Natural killer cell (primary cell): ENCODE measurements around the gene TICAM1. TPM values are rescaled to one million over a fixed set of nuclear protein-coding genes. Genes with fewer than 3 reads are reported as not detected.

Experiments used
- ATAC-seq, 3 donors: fragments of 150-1000 bp in 2 of 3; fragments of 200-7000 bp in 1 of 3; cut with Tn5 transposase; 1 replicate in 1 of 3; 2 replicates in 2 of 3; pipeline ENCODE4 v1.10.0; 2021; ENCODE audit warnings: mild to moderate bottlenecking in 2 of 3, moderate library complexity in 2 of 3
- DNase-seq, 2 donors: peaks; one replicate each; pipeline versions ENCODE4 v3.0.0 to v3.0.0-alpha.2; 2013 to 2021; ENCODE audit warnings: mixed read lengths in 1 of 2
- H3K27ac ChIP-seq: one replicate; pipeline ENCODE4 v1.5.1; 2013; ENCODE audit warnings: mild to moderate bottlenecking, low read length
- H3K27me3 ChIP-seq: one replicate; pipeline ENCODE4 v1.6.1; 2013; ENCODE audit warnings: low read length; ENCODE audit not compliant: control insufficient read depth, insufficient read depth
- H3K36me3 ChIP-seq: one replicate; pipeline ENCODE4 v1.6.1; 2013; ENCODE audit warnings: low read length; ENCODE audit not compliant: control insufficient read depth, insufficient read depth
- H3K4me1 ChIP-seq: one replicate; pipeline ENCODE4 v1.6.1; 2013; ENCODE audit warnings: low read length; ENCODE audit not compliant: control insufficient read depth, insufficient read depth
- H3K4me3 ChIP-seq: one replicate; pipeline ENCODE4 v1.5.1; 2013; ENCODE audit warnings: low read length
- H3K9me3 ChIP-seq: one replicate; pipeline ENCODE4 v1.6.1; 2013; ENCODE audit warnings: low read length; ENCODE audit not compliant: control insufficient read depth, insufficient read depth
- H3K27ac Mint-ChIP-seq, 2 donors: one replicate each; pipeline ENCODE4 v1.8.0; 2022; ENCODE audit warnings: mild to moderate bottlenecking in 2 of 2, mixed read lengths in 2 of 2, moderate library complexity in 1 of 2
- H3K27me3 Mint-ChIP-seq, 2 donors: one replicate each; pipeline ENCODE4 v1.8.0; 2022; ENCODE audit warnings: low read depth in 2 of 2, mixed read lengths in 2 of 2
- H3K36me3 Mint-ChIP-seq: one replicate; pipeline ENCODE4 v1.8.0; 2022; ENCODE audit warnings: mixed read lengths
- H3K4me1 Mint-ChIP-seq, 2 donors: one replicate each; pipeline ENCODE4 v1.8.0; 2022; ENCODE audit warnings: mixed read lengths in 2 of 2
- H3K4me3 Mint-ChIP-seq: one replicate; pipeline ENCODE4 v1.8.0; 2022; ENCODE audit warnings: mild to moderate bottlenecking, moderate library complexity, mixed read lengths
- H3K9me3 Mint-ChIP-seq, 2 donors: one replicate each; pipeline ENCODE4 v1.8.0; 2022; ENCODE audit warnings: mixed read lengths in 2 of 2
- WGBS: methylation state at CpG from one replicate; pipeline ENCODE4 v1.1.7; 2013; ENCODE audit warnings: missing lambda C conversion rate; ENCODE audit not compliant: insufficient coverage; 5-methylcytosine and 5-hydroxymethylcytosine counted together
- intact Hi-C: fragments of 100-400 bp; cut with micrococcal nuclease; formaldehyde crosslinking; loops from one replicate; pipeline ENCODE4 v1.14.2; 2022
- total RNA-seq, 4 donors: library from RNA; stranded (reverse); fragments of 120-200 nt in 1 of 4; gene quantifications; one replicate each; pipeline versions ENCODE4 v1.2.3 to v1.2.4, GENCODE V29; 2013 to 2022
- TF ChIP-seq, protein P1 (sequence below): fragments of 200-600 bp; IDR thresholded peaks from one replicate; pipeline ENCODE4 v1.8.0; 2022; ENCODE audit warnings: antibody characterized with exemption

TICAM1 gene
- total RNA-seq, 3 donors from 2014 or later (not counting 1 experiment from before 2014, with no cell fraction given), result 22.6 to 24.8 (median 22.7) TPM

- Histone ChIP-seq H3K4me1 (no peaks in the 10 kb centered on the region), H3K36me3 (peaks cover 8% of the 10 kb centered on the region), H3K27me3 (no peaks in the 10 kb centered on the region), H3K9me3 (no peaks in the 10 kb centered on the region), H3K4me3 (no peak overlapping the region), H3K27ac (no peak overlapping the region)
- Mint-ChIP-seq H3K4me3 (no peak overlapping the region), H3K27me3 (no peaks in the 10 kb centered on the region), H3K9me3 (no peaks in the 10 kb centered on the region), H3K36me3 (no peaks in the 10 kb centered on the region), H3K27ac (no peak overlapping the region), H3K4me1 (peaks cover 0 to 5% of the 10 kb centered on the region in 2 donors)
- 96% methylated on average over 6 of the region's 6 CpGs for WGBS
- TF ChIP-seq, protein P1, sequence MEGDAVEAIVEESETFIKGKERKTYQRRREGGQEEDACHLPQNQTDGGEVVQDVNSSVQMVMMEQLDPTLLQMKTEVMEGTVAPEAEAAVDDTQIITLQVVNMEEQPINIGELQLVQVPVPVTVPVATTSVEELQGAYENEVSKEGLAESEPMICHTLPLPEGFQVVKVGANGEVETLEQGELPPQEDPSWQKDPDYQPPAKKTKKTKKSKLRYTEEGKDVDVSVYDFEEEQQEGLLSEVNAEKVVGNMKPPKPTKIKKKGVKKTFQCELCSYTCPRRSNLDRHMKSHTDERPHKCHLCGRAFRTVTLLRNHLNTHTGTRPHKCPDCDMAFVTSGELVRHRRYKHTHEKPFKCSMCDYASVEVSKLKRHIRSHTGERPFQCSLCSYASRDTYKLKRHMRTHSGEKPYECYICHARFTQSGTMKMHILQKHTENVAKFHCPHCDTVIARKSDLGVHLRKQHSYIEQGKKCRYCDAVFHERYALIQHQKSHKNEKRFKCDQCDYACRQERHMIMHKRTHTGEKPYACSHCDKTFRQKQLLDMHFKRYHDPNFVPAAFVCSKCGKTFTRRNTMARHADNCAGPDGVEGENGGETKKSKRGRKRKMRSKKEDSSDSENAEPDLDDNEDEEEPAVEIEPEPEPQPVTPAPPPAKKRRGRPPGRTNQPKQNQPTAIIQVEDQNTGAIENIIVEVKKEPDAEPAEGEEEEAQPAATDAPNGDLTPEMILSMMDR, result no peak
- intact Hi-C loops, result no loop called here
- DNase-seq (no peak), ATAC-seq (no peak)
Measured at GRCh38 chr19:4852484-4852883, 21.0 kb upstream of the TICAM1 start.

- no peaks in the 10 kb centered on the region for H3K4me1 ChIP-seq
- Mint-ChIP-seq H3K36me3 (no peaks in the 10 kb centered on the region), H3K4me1 (peaks cover 0 to 5% of the 10 kb centered on the region in 2 donors), H3K27ac (no peak overlapping the region), H3K27me3 (no peaks in the 10 kb centered on the region), H3K9me3 (no peaks in the 10 kb centered on the region), H3K4me3 (no peak overlapping the region)
- no peaks in the 10 kb centered on the region for H3K9me3 ChIP-seq
- ATAC-seq (peak; percentile 78 to 97 (median 94)), DNase-seq (peak; percentile 74 to 87)
- no peak overlapping the region for H3K27ac ChIP-seq
- peaks cover 11% of the 10 kb centered on the region for H3K36me3 ChIP-seq
- H3K4me3 ChIP-seq, result no peak overlapping the region
- WGBS, result 86% methylated on average over 42 of the region's 42 CpGs
- TF ChIP-seq, protein P1, result peak; percentile 81
- intact Hi-C loops, result loop anchor here (1.0 kb wide), 1 partner anchor 42 kb away; no protein-coding TSS in a partner anchor
- no peaks in the 10 kb centered on the region for H3K27me3 ChIP-seq
Measured at GRCh38 chr19:4851551-4852290, 20.2 kb upstream of the TICAM1 start.

- no peaks in the 10 kb centered on the region for H3K4me1 ChIP-seq
- H3K4me3 ChIP-seq, result no peak overlapping the region
- DNase-seq, result no peak
- H3K27ac Mint-ChIP-seq, result no peak overlapping the region
- no peak overlapping the region for H3K27ac ChIP-seq
- no peak for ATAC-seq
- H3K9me3 ChIP-seq, result no peaks in the 10 kb centered on the region
- H3K4me1 Mint-ChIP-seq, result peaks cover 0 to 5% of the 10 kb centered on the region in 2 donors
- H3K36me3 ChIP-seq, result peaks cover 14% of the 10 kb centered on the region
- H3K27me3 ChIP-seq, result no peaks in the 10 kb centered on the region
- H3K36me3 Mint-ChIP-seq, result no peaks in the 10 kb centered on the region
- WGBS, result 85% methylated on average over 7 of the region's 7 CpGs
- TF ChIP-seq, protein P1, result no peak
- no peaks in the 10 kb centered on the region for H3K27me3 Mint-ChIP-seq
- no peak overlapping the region for H3K4me3 Mint-ChIP-seq
- H3K9me3 Mint-ChIP-seq, result no peaks in the 10 kb centered on the region
- intact Hi-C loops, result no loop called here
Measured at GRCh38 chr19:4849019-4849418, 17.5 kb upstream of the TICAM1 start.
